ENCODE results near the gene FTH1. TPM values are rescaled to one million over a fixed set of nuclear protein-coding genes. Genes with fewer than 3 reads are reported as not detected.

Gene FTH1
- total RNA-seq, result 1,419 to 1,500 TPM (median 1,460 TPM) in 3 replicates

- peaks cover 69% of the 10 kb centered on the region for H3K4me1 Mint-ChIP-seq
- TF ChIP-seq CTCF (IDR thresholded peaks at IDR 0.05; ENCODE audit: unreplicated experiment), result no peak
- peaks cover 30% of the 10 kb centered on the region for H3K36me3 Mint-ChIP-seq
- peak within 1 kb of the TSS; percentile 97 for H3K27ac Mint-ChIP-seq
- peak; percentile 91 to 92 for DNase-seq (ENCODE audit: low spot score in 2 of 2, unreplicated experiment in 2 of 2)
- no peaks in the 10 kb centered on the region for H3K27me3 Mint-ChIP-seq (ENCODE audit: low read depth)
- no peaks in the 10 kb centered on the region for H3K9me3 Mint-ChIP-seq
- H3K4me3 Mint-ChIP-seq, result peak within 1 kb of the TSS; percentile 93
Observed at GRCh38 chr11:61967116-61967923, at the start of gene FTH1. Gene FTH1 (minus strand): TSS chr11:61967634. CDS start chr11:61967425, 209 bp downstream.

GRCh38 chr11:62015615-62016014 is 48.2 kb upstream of the FTH1 start:
- TF ChIP-seq CTCF (IDR thresholded peaks at IDR 0.05; ENCODE audit: unreplicated experiment), result no peak
- no peak overlapping the region for H3K4me3 Mint-ChIP-seq
- no peak overlapping the region for H3K27ac Mint-ChIP-seq
- H3K9me3 Mint-ChIP-seq, result peaks cover 3% of the 10 kb centered on the region
- DNase-seq (ENCODE audit: low spot score in 2 of 2, unreplicated experiment in 2 of 2), result no peak
- H3K27me3 Mint-ChIP-seq (ENCODE audit: low read depth), result no peaks in the 10 kb centered on the region
- no peaks in the 10 kb centered on the region for H3K36me3 Mint-ChIP-seq
- peaks cover 7% of the 10 kb centered on the region for H3K4me1 Mint-ChIP-seq

GRCh38 chr11:62013537-62014476 is 46.4 kb upstream of the FTH1 start:
- peaks cover 7% of the 10 kb centered on the region for H3K4me1 Mint-ChIP-seq
- H3K27me3 Mint-ChIP-seq (ENCODE audit: low read depth), result no peaks in the 10 kb centered on the region
- no peak for TF ChIP-seq CTCF (IDR thresholded peaks at IDR 0.05; ENCODE audit: unreplicated experiment)
- H3K36me3 Mint-ChIP-seq, result no peaks in the 10 kb centered on the region
- H3K27ac Mint-ChIP-seq, result no peak overlapping the region
- peaks cover 3% of the 10 kb centered on the region for H3K9me3 Mint-ChIP-seq
- H3K4me3 Mint-ChIP-seq, result no peak overlapping the region
- DNase-seq (ENCODE audit: low spot score in 2 of 2, unreplicated experiment in 2 of 2), result no peak

- Mint-ChIP-seq H3K4me1 (peaks cover 7% of the 10 kb centered on the region), H3K4me3 (no peak overlapping the region)
Observed at GRCh38 chr11:62012832-62013461, 45.5 kb upstream of the FTH1 start.

More at GRCh38 chr11:62012832-62013461, 45.5 kb upstream of the FTH1 start:
- no peak for TF ChIP-seq CTCF (IDR thresholded peaks at IDR 0.05; ENCODE audit: unreplicated experiment)
- Mint-ChIP-seq H3K27ac (no peak overlapping the region), H3K36me3 (no peaks in the 10 kb centered on the region), H3K9me3 (peaks cover 3% of the 10 kb centered on the region), H3K27me3 (ENCODE audit: low read depth) (no peaks in the 10 kb centered on the region)
- DNase-seq (ENCODE audit: low spot score in 2 of 2, unreplicated experiment in 2 of 2), result no peak
